Measurements from ENCODE around the gene PILRA. TPM values are rescaled to one million over a fixed set of nuclear protein-coding genes. Genes with fewer than 3 reads are reported as not detected.

The PILRA gene
- total RNA-seq, 1 experiment from 2014 or later: 1.8 TPM

DNA sequence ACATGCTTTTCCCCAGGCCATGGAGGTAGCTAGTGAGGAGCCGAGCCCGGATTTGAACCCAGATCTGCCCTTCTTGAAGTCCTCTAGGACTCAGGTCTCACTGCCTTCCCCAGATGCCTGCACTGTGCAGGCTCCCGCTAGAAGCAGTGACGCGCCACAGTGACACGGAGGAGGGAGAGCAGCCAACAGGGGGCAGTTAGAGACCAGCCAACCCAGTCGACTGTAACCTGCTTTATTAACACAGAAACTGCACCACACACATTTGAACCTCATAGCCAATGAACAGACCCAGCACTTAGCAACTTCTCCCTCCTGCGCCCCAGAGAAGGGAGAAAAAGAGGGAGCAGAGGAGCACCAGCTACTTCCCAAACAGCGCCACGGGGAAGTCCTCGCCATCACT is 27.4 kb downstream of the PILRA start:
- ChIA-PET CTCF (interaction anchor here (0.6 to 1.9 kb wide), 8 partner anchors 11 to 367 kb away, joined by 3 to 9 read pairs (median 4); partner anchors contain the start of gene ZCWPW1), POLR2A (interaction anchor here (0.6 to 2.2 kb wide), 2 partner anchors 28 to 417 kb away, joined by 3 to 9 read pairs; partner anchors contain the start of gene ZCWPW1)
- H3K4me3 Mint-ChIP-seq: no peak overlapping the region
- H3K27me3 Mint-ChIP-seq (ENCODE audit: low read depth): peaks cover 28% of the 10 kb centered on the region
- DNase-seq (ENCODE audit: low spot score) (peak; percentile 56), ATAC-seq (peak; percentile 86)
- H3K9me3 Mint-ChIP-seq: no peaks in the 10 kb centered on the region
- H3K4me1 Mint-ChIP-seq: peaks cover 13% of the 10 kb centered on the region
- TF ChIP-seq ERG (CRISPR knock-in tag; IDR thresholded peaks at IDR 0.05): no peak
- TF ChIP-seq FOXJ3 (CRISPR knock-in tag; IDR thresholded peaks at IDR 0.05; ENCODE audit: borderline replicate concordance): no peak
- TF ChIP-seq, protein P1, sequence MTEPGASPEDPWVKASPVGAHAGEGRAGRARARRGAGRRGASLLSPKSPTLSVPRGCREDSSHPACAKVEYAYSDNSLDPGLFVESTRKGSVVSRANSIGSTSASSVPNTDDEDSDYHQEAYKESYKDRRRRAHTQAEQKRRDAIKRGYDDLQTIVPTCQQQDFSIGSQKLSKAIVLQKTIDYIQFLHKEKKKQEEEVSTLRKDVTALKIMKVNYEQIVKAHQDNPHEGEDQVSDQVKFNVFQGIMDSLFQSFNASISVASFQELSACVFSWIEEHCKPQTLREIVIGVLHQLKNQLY (CRISPR knock-in tag; IDR thresholded peaks at IDR 0.05): no peak
- no peaks in the 10 kb centered on the region for H3K36me3 Mint-ChIP-seq
- H3K27ac Mint-ChIP-seq: no peak overlapping the region

GRCh38 chr7:100401811-100402210 is 28.5 kb downstream of the PILRA start:
- ATAC-seq (no peak), DNase-seq (ENCODE audit: low spot score) (no peak)
- ChIA-PET POLR2A (interaction anchor here (2.2 kb wide), 1 partner anchor 27 kb away, joined by 9 read pairs; the partner anchor contains the start of gene ZCWPW1), CTCF (interaction anchor here (1.5 to 1.9 kb wide), 2 partner anchors 8 to 54 kb away, joined by 4 to 9 read pairs; no protein-coding TSS in a partner anchor)
- TF ChIP-seq KAT7 (CRISPR knock-in tag; IDR thresholded peaks at IDR 0.05; ENCODE audit: borderline replicate concordance) (no peak), ZNF317 (CRISPR knock-in tag; IDR thresholded peaks at IDR 0.05; ENCODE audit: borderline replicate concordance, low read depth) (no peak), ESRRA (CRISPR knock-in tag; IDR thresholded peaks at IDR 0.05; ENCODE audit: borderline replicate concordance) (no peak), FOXK1 (CRISPR knock-in tag; IDR thresholded peaks at IDR 0.05) (no peak), TEAD1 (CRISPR knock-in tag; IDR thresholded peaks at IDR 0.05) (no peak), CREB1 (CRISPR knock-in tag; IDR thresholded peaks at IDR 0.05) (no peak), JAZF1 (CRISPR knock-in tag; IDR thresholded peaks at IDR 0.05) (no peak)
- TF ChIP-seq, protein P2, sequence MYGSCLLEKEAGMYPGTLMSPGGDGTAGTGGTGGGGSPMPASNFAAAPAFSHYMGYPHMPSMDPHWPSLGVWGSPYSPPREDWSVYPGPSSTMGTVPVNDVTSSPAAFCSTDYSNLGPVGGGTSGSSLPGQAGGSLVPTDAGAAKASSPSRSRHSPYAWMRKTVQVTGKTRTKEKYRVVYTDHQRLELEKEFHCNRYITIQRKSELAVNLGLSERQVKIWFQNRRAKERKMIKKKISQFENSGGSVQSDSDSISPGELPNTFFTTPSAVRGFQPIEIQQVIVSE (CRISPR knock-in tag; IDR thresholded peaks at IDR 0.05; ENCODE audit: borderline replicate concordance): no peak
- TF ChIP-seq, protein P1 (CRISPR knock-in tag; IDR thresholded peaks at IDR 0.05): no peak
- TF ChIP-seq, protein P3, sequence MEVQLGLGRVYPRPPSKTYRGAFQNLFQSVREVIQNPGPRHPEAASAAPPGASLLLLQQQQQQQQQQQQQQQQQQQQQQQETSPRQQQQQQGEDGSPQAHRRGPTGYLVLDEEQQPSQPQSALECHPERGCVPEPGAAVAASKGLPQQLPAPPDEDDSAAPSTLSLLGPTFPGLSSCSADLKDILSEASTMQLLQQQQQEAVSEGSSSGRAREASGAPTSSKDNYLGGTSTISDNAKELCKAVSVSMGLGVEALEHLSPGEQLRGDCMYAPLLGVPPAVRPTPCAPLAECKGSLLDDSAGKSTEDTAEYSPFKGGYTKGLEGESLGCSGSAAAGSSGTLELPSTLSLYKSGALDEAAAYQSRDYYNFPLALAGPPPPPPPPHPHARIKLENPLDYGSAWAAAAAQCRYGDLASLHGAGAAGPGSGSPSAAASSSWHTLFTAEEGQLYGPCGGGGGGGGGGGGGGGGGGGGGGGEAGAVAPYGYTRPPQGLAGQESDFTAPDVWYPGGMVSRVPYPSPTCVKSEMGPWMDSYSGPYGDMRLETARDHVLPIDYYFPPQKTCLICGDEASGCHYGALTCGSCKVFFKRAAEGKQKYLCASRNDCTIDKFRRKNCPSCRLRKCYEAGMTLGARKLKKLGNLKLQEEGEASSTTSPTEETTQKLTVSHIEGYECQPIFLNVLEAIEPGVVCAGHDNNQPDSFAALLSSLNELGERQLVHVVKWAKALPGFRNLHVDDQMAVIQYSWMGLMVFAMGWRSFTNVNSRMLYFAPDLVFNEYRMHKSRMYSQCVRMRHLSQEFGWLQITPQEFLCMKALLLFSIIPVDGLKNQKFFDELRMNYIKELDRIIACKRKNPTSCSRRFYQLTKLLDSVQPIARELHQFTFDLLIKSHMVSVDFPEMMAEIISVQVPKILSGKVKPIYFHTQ (CRISPR knock-in tag; IDR thresholded peaks at IDR 0.05): no peak
- Mint-ChIP-seq H3K4me1 (peaks cover 12% of the 10 kb centered on the region), H3K36me3 (no peaks in the 10 kb centered on the region), H3K27me3 (ENCODE audit: low read depth) (peaks cover 32% of the 10 kb centered on the region), H3K9me3 (no peaks in the 10 kb centered on the region), H3K4me3 (no peak overlapping the region), H3K27ac (no peak overlapping the region)

DNA sequence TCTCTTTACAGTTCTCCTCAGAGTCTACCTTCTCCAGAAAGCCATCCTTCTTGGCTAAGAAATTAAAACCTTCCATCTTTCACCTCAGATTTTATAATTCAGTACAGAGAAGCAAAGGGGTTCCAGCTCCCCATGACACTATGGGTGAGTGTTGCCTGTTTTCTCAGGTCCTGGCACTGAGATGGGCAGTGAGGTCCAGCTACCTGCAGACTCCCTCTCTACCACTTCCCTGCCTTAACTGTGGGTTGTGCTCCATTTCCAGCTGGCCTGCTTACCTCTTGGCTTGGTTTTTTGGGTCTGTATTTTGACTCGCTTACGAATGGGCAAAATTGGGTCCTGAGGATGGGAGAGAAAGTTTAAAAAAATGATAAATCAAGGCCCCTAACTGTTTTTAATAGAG is 29.0 kb downstream of the PILRA start:
- peaks cover 35% of the 10 kb centered on the region for H3K27me3 Mint-ChIP-seq (ENCODE audit: low read depth)
- ATAC-seq: no peak
- H3K4me3 Mint-ChIP-seq: no peak overlapping the region
- peaks cover 8% of the 10 kb centered on the region for H3K4me1 Mint-ChIP-seq
- POLR2A ChIA-PET: interaction anchor here (2.2 kb wide), 1 partner anchor 27 kb away, joined by 9 read pairs; the partner anchor contains the start of gene ZCWPW1
- no peak for DNase-seq (ENCODE audit: low spot score)
- CTCF ChIA-PET: interaction anchor here (1.5 to 1.9 kb wide), 2 partner anchors 9 to 53 kb away, joined by 4 to 9 read pairs; no protein-coding TSS in a partner anchor
- H3K27ac Mint-ChIP-seq: no peak overlapping the region
- no peaks in the 10 kb centered on the region for H3K36me3 Mint-ChIP-seq
- no peaks in the 10 kb centered on the region for H3K9me3 Mint-ChIP-seq
- TF ChIP-seq, protein P3 (CRISPR knock-in tag; IDR thresholded peaks at IDR 0.05): no peak
- TF ChIP-seq NFATC4 (CRISPR knock-in tag; IDR thresholded peaks at IDR 0.05): no peak
- no peak for TF ChIP-seq ZMAT4 (CRISPR knock-in tag; IDR thresholded peaks at IDR 0.05)
- no peak for TF ChIP-seq TP53 (CRISPR knock-in tag; IDR thresholded peaks at IDR 0.05)
- no peak for TF ChIP-seq ZBTB43 (CRISPR knock-in tag; IDR thresholded peaks at IDR 0.05)
- no peak for TF ChIP-seq MAX (CRISPR knock-in tag; IDR thresholded peaks at IDR 0.05)
- TF ChIP-seq ETV6 (CRISPR knock-in tag; IDR thresholded peaks at IDR 0.05): no peak
- TF ChIP-seq, protein P4, sequence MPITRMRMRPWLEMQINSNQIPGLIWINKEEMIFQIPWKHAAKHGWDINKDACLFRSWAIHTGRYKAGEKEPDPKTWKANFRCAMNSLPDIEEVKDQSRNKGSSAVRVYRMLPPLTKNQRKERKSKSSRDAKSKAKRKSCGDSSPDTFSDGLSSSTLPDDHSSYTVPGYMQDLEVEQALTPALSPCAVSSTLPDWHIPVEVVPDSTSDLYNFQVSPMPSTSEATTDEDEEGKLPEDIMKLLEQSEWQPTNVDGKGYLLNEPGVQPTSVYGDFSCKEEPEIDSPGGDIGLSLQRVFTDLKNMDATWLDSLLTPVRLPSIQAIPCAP (CRISPR knock-in tag; IDR thresholded peaks at IDR 0.05): no peak

Measured in WTC11 (cell line).